ENCODE measurements around the gene IFI16. TPM values are rescaled to one million over a fixed set of nuclear protein-coding genes. Genes with fewer than 3 reads are reported as not detected.
"Not testable (repeated sequence)": the region's sequence is repeated elsewhere in the genome, so short reads cannot be mapped to it uniquely, and the experiment has no call there.

IFI16 gene
- total RNA-seq, 1 donor from 2014 or later = 23.4 TPM

GRCh38 chr1:159008744-159009188 is 941 bp upstream of the IFI16 start:
- DNase-seq = no peak

DNA sequence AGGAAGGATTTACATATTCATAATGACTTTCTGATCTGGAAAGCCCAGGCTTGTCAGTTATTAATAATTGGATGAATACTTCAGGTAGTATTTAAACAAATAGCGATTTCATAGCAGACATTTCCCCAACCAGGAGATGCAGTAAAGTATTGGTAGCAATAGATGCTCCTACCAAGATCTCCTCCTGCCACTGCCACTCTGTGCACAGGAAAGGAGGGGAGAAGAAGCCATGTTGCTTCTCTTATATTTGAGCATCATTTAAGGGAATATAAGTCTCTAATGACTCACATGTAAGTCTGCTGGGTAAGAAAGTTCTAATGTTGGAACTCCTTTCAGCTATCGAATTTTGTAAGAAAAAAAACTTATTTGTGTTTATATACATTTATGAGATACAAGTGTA is 420 bp upstream of the IFI16 start:
- no peak for DNase-seq

DNA sequence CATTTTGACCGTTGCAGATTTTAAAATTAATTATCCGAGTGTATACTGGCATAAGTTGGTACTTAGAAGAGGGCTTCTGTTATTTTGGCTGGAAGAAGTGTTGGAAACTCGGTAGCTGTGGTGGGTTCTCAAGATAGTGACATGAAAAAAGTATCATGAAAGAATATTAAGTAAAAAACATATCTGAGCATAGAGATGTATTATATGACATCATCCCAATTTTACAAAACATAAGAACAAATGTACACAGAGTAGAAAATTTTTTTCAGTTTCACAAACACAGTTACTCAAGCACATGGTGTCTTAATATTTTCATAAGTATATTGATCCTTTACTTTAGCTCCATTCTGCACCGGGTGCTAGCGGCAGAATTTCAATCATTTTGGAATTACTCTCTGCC is 684 bp downstream of the IFI16 start:
- DNase-seq = no peak

DNA sequence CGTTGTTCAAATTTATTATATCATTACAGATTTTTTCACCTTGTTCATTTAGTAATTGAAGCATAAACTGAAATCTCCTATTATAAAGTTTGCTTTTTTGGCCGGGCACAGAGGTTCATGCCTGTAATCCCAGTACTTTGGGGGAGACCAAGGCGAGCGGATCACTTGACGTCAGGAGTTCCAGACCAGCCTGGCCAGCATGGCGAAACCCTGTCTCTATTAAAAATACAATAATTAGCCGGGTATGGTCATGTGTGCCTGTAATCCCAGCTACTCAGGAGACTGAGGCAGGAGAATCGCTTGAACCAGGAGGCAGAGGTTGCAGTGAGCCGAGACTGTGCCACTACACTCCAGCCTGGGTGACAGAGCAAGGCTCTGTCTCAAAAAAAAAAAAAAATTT is 1.3 kb downstream of the IFI16 start:
- DNase-seq = not testable (repeated sequence)

- DNase-seq = no peak
Observed at GRCh38 chr1:159011751-159012150, 2.0 kb downstream of the IFI16 start.

GRCh38 chr1:159012495-159012894 is 2.8 kb downstream of the IFI16 start:
- no peak for DNase-seq

- no peak for DNase-seq
Observed at GRCh38 chr1:159014003-159014571, 4.4 kb downstream of the IFI16 start.

GRCh38 chr1:159014851-159015250 is 5.1 kb downstream of the IFI16 start:
- DNase-seq = no peak

GRCh38 chr1:159015440-159015909 is 5.8 kb downstream of the IFI16 start:
- DNase-seq = no peak

DNA sequence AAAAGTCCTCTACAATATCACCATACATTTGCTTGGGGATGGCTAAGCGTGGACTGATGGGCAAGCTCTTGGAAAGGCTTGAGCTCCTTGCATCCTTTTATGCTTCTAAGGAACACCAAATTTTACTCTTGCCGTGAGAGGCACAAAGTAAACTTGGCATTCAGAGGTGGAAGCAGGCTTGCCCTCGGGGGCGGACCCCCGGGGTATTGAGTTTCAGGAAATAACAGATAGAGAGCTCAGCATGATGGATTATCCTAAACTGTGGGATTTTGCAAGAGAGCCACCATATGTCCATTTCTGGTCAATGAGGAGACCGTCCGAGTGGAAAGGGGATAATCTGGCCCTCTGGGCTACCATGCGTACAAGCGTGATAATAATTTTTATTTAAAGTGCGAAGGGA is 14.0 kb downstream of the IFI16 start:
- no peak for DNase-seq

- no peak for DNase-seq
Observed at GRCh38 chr1:159025043-159025442, 15.3 kb downstream of the IFI16 start.

- DNase-seq = not testable (repeated sequence)
Observed at GRCh38 chr1:159026841-159027240, 17.1 kb downstream of the IFI16 start.

DNA sequence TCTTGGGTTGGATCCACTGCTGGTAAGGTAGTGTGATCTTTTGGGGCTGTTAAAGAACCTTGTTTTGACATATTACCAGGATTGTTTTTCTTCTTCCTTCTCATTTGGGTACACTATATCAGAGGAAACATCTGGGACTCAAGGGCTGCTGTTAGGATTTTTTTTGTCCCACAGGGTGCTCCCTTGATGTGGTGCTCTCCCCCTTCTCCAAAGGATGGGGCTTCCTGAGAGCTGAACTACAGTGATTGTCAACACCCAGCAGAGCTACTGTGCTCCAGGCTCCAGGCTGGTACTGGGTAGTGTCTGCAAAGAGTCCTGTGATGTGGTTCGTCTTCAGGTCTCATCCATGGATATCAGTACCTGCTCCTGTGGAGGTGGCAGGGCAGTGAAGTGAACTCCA is 20.6 kb downstream of the IFI16 start:
- DNase-seq = no peak

- no peak for DNase-seq
Observed at GRCh38 chr1:159030877-159031447, 21.3 kb downstream of the IFI16 start.

DNA sequence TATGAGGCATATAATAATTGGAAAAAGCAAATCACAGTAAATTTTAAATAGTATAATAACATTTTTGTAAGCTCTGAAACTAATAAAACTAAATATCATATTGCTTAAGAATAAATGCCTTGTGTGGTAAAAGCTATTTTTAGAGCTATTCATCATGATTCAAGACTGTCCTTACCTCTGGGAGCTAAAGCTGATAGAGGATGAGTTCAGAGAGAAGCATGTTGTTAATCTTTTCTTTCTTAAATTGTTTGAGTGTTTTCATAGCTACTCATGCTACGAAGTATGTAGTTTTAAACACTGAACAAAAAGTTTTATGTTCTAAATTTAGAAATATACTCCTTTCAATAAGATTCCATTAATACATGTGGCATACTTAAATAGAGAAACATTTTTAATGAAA is 30.5 kb downstream of the IFI16 start:
- no peak for DNase-seq

GRCh38 chr1:159040893-159041724 is 31.4 kb downstream of the IFI16 start:
- no peak for DNase-seq

GRCh38 chr1:159046486-159046885 is 36.8 kb downstream of the IFI16 start:
- not testable (repeated sequence) for DNase-seq

DNA sequence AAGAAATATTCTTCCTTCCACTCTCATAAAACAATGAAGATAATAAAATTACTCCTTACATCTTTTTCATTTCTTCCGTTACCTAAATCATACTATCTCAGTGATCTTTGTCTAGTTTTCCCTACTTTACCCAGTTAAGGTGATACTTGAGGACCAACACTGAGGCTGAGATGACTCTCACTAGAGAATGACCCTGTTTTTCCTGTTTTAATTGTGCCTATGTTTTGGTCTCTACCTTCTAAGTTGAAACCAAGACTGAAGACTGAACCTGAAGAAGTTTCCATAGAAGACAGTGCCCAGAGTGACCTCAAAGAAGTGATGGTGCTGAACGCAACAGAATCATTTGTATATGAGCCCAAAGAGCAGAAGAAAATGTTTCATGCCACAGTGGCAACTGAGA is 41.7 kb downstream of the IFI16 start:
- no peak for DNase-seq

DNA sequence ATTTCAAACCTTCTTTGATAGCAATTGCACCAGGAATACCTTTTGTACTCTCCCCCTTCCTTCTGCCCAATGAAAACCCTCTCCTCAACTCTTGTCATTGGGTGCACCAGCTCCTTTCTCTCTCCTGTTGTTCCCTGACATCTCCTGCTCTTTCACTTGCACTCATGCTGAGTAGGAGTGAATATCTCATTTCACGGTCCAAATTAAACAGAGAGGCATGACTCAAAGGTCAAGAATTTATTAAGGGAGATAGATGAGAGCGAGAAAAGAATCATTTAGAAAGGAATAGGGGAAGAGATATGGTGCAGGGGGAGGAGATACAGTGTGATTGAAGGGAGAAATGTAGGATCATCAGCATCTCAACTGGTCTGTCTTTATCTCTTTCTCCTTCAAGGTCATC is 44.7 kb downstream of the IFI16 start:
- DNase-seq = no peak

GRCh38 chr1:159055181-159055641 is 45.5 kb downstream of the IFI16 start:
- no peak for DNase-seq

- DNase-seq = no peak
Observed at GRCh38 chr1:159056069-159056698, 46.5 kb downstream of the IFI16 start.

DNA sequence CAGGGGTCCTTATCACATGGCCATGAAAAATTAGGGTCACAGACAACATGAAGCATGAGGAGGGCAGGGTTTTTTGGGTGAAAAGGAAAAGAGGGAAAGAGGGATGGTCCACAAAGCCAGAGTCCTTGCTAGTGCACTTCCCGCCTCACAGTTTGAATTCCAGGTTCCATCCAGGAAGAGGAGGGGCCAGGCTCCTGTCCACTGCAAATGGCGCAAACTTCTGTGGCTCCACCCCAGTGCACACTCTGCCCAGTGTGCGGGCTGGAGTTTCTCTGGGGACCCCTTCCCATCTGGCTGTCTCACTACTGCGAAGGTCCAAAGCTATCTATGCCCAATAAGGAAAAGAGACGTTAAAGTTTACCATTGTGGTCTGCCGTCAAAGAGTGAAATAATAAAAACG is 49.0 kb downstream of the IFI16 start:
- no peak for DNase-seq

- no peak for DNase-seq
Observed at GRCh38 chr1:159065106-159065505, 55.4 kb downstream of the IFI16 start.
